HepG2 (cell line): Measurements from ENCODE around the gene MED22. TPM values are rescaled to one million over a fixed set of nuclear protein-coding genes. Genes with fewer than 3 reads are reported as not detected.

Experiments
- DZIP1 ChIP-seq: sonication (generic); formaldehyde crosslinking; IDR thresholded peaks from 2 replicates; pipeline ENCODE4 v1.5.0; 2020; ENCODE audit warnings: mild to moderate bottlenecking, missing genetic modification reagents
- EED ChIP-seq: sonication (generic); formaldehyde crosslinking; IDR thresholded peaks from 2 replicates; pipeline ENCODE4 v1.5.0; 2020; ENCODE audit warnings: mild to moderate bottlenecking, missing genetic modification reagents
- EP300 ChIP-seq, 3 experiments: sonication (generic) in 1 of 3; formaldehyde crosslinking in 1 of 3; IDR thresholded peaks; 2 replicates each; pipeline versions ENCODE4 v1.5.1 to v1.6.1; 2011 to 2020; ENCODE audit warnings: low read depth in 2 of 3, low read length in 2 of 3, borderline replicate concordance in 1 of 3, improper control_type of control experiment in 1 of 3, mild to moderate bottlenecking in 1 of 3, missing genetic modification reagents in 1 of 3, moderate library complexity in 1 of 3
- ISL2 ChIP-seq: sonication (generic); formaldehyde crosslinking; IDR thresholded peaks from 2 replicates; pipeline ENCODE4 v1.5.0; 2020; ENCODE audit warnings: missing genetic modification reagents
- JDP2 ChIP-seq: sonication (generic); formaldehyde crosslinking; IDR thresholded peaks from 2 replicates; pipeline ENCODE4 v1.8.1; 2022; ENCODE audit warnings: missing genetic modification reagents, borderline replicate concordance
- KAT2B ChIP-seq: fragments of 150-350 bp; IDR thresholded peaks from 2 replicates; pipeline ENCODE4 v1.6.1; 2014; ENCODE audit warnings: low read depth, low read length, borderline replicate concordance
- KLF15 ChIP-seq: sonication (generic); formaldehyde crosslinking; IDR thresholded peaks from 2 replicates; pipeline ENCODE4 v1.8.1; 2023; ENCODE audit warnings: borderline replicate concordance, mild to moderate bottlenecking, inconsistent platforms, missing genetic modification reagents, mixed read lengths
- KLF6 ChIP-seq: IDR thresholded peaks from 2 replicates; pipeline ENCODE4 v1.8.0; 2016; ENCODE audit warnings: missing biosample characterization, missing genetic modification reagents
- KMT2B ChIP-seq: IDR thresholded peaks from 2 replicates; pipeline ENCODE4 v1.6.1; 2016; ENCODE audit warnings: missing genetic modification reagents, missing compliant biosample characterization
- LCORL ChIP-seq, 2 experiments: fragments of 450-650 bp in 1 of 2; sonication (generic) in 1 of 2; formaldehyde crosslinking in 1 of 2; IDR thresholded peaks; 2 replicates each; pipeline versions ENCODE4 v1.5.0 to v1.6.1; 2017 to 2020; ENCODE audit warnings: antibody characterized with exemption in 1 of 2, missing genetic modification reagents in 1 of 2
- MAX ChIP-seq: IDR thresholded peaks from 2 replicates; pipeline ENCODE4 v1.6.1; 2012; ENCODE audit warnings: inconsistent platforms
- NCOA2 ChIP-seq: sonication (generic); formaldehyde crosslinking; IDR thresholded peaks from 2 replicates; pipeline ENCODE4 v1.8.0; 2022; ENCODE audit warnings: inconsistent platforms
- NR2F2 ChIP-seq: IDR thresholded peaks from 2 replicates; pipeline ENCODE4 v1.6.1; 2012; ENCODE audit warnings: low read depth, inconsistent platforms, borderline replicate concordance
- POLR2A ChIP-seq, 2 experiments: IDR thresholded peaks; 2 replicates each; pipeline ENCODE4 v1.6.1; 2011; ENCODE audit warnings: low read depth in 2 of 2, low read length in 2 of 2, mild to moderate bottlenecking in 1 of 2, moderate library complexity in 1 of 2; ENCODE audit not compliant: insufficient read depth in 1 of 2
- SALL1 ChIP-seq: sonication (generic); formaldehyde crosslinking; IDR thresholded peaks from 2 replicates; pipeline ENCODE4 v1.8.0; 2022; ENCODE audit warnings: mild to moderate bottlenecking, missing genetic modification reagents
- SATB2 ChIP-seq: sonication (generic); formaldehyde crosslinking; IDR thresholded peaks from 2 replicates; pipeline ENCODE4 v1.5.0; 2020; ENCODE audit warnings: missing genetic modification reagents
- ZBTB7B ChIP-seq: sonication (generic); formaldehyde crosslinking; IDR thresholded peaks from 2 replicates; pipeline ENCODE4 v1.4.0; 2020; ENCODE audit warnings: missing genetic modification reagents
- ZFP62 ChIP-seq: sonication (generic); formaldehyde crosslinking; IDR thresholded peaks from 2 replicates; pipeline ENCODE4 v1.4.0; 2020; ENCODE audit warnings: missing genetic modification reagents
- ZNF10 ChIP-seq: sonication (generic); formaldehyde crosslinking; IDR thresholded peaks from 2 replicates; pipeline ENCODE4 v1.4.0; 2020; ENCODE audit warnings: mild to moderate bottlenecking, low read depth, missing genetic modification reagents, borderline replicate concordance
- ZNF205 ChIP-seq: IDR thresholded peaks from 2 replicates; pipeline ENCODE4 v1.6.1; 2018; ENCODE audit warnings: missing biosample characterization, missing genetic modification reagents
- ZNF609 ChIP-seq: sonication (generic); formaldehyde crosslinking; IDR thresholded peaks from 2 replicates; pipeline ENCODE4 v1.4.0; 2020; ENCODE audit warnings: mild to moderate bottlenecking, missing genetic modification reagents, borderline replicate concordance
- ZNF652 ChIP-seq: IDR thresholded peaks from 2 replicates; pipeline ENCODE4 v1.6.1; 2016; ENCODE audit warnings: low read depth, borderline replicate concordance
- ZNF891 ChIP-seq: sonication (generic); formaldehyde crosslinking; IDR thresholded peaks from 2 replicates; pipeline ENCODE4 v1.5.0; 2020; ENCODE audit warnings: mild to moderate bottlenecking, missing genetic modification reagents
- ZSCAN31 ChIP-seq: sonication (generic); formaldehyde crosslinking; IDR thresholded peaks from 2 replicates; pipeline ENCODE4 v1.5.0; 2020; ENCODE audit warnings: low read depth, mild to moderate bottlenecking, missing genetic modification reagents
- polyA plus RNA-seq, 8 experiments: library from polyadenylated mRNA; depleted of rRNA in 3 of 8; stranded (reverse) in 7 of 8; unstranded in 1 of 8; fragments of >200 nt; fragmentation: Illumina TruSeq in 4 of 8; extraction: Trizol in 4 of 8; gene quantifications; 2 replicates each; pipeline versions ENCODE4 v1.2.1 to v1.2.3, GENCODE V29; 2011 to 2016; ENCODE audit warnings: low read depth in 4 of 8, missing spikeins in 1 of 8, mixed read lengths in 1 of 8; ENCODE audit not compliant: insufficient read depth in 1 of 8
- total RNA-seq, 5 experiments: library from RNA; depleted of rRNA; stranded (reverse); fragments of >200 nt; fragmentation: Illumina TruSeq; extraction: Trizol; gene quantifications; 2 replicates each; pipeline ENCODE4 v1.2.3, GENCODE V29; 2016; ENCODE audit warnings: low read depth in 1 of 5

Gene MED22
- total and polyA plus RNA-seq, 2 of the 13 experiments (the other 11 are each of a cell fraction or from before 2014, with no cell fraction given): 15.8 to 22.1 TPM

GRCh38 chr9:133386338-133386737 is 38.4 kb upstream of the MED22 start (continued):
- no peak for TF ChIP-seq KLF15 (CRISPR knock-in tag)
- TF ChIP-seq ZSCAN31: peak; percentile 74; the same call in 1 of the 2 replicates
- TF ChIP-seq LCORL (IDR thresholded peaks at IDR 0.05): no peak
- TF ChIP-seq LCORL (CRISPR knock-in tag; IDR thresholded peaks at IDR 0.05): peak; percentile 64; the same call in 1 of the 2 replicates
- TF ChIP-seq MAX: peak; percentile 61
- TF ChIP-seq JDP2: no peak
- TF ChIP-seq ZBTB7B (CRISPR knock-in tag): no peak
- no peak for TF ChIP-seq EP300 (IDR thresholded peaks at IDR 0.05; ENCODE audit: low read depth in 2 of 2, low read length in 2 of 2)
- no peak for TF ChIP-seq EP300 (CRISPR knock-in tag; IDR thresholded peaks at IDR 0.05; ENCODE audit: borderline replicate concordance)
- no peak for TF ChIP-seq NR2F2
- TF ChIP-seq ZNF652 (CRISPR knock-in tag): no peak
- no peak for TF ChIP-seq KMT2B (CRISPR knock-in tag)
- 0 out of 2 replicates have a peak, but pooled peaks have one; percentile 38 for TF ChIP-seq EED (CRISPR knock-in tag)
- TF ChIP-seq SATB2 (CRISPR knock-in tag): no peak
- no peak for TF ChIP-seq ZNF205 (CRISPR knock-in tag)
- no peak for TF ChIP-seq KAT2B
- TF ChIP-seq SALL1: peak; percentile 69
- no peak for TF ChIP-seq ISL2 (CRISPR knock-in tag)
- no peak for TF ChIP-seq DZIP1 (CRISPR knock-in tag)
- TF ChIP-seq NCOA2 (CRISPR knock-in tag): no peak
- no peak for TF ChIP-seq KLF6
- TF ChIP-seq ZNF609: peak; percentile 34; the same call in 1 of the 2 replicates
- TF ChIP-seq POLR2A (IDR thresholded peaks at IDR 0.05; ENCODE audit: insufficient read depth in 1 of 2, low read depth in 2 of 2, low read length in 2 of 2): no peak
- no peak for TF ChIP-seq ZFP62 (CRISPR knock-in tag)
- no peak for TF ChIP-seq ZNF10 (CRISPR knock-in tag)
- TF ChIP-seq ZNF891 (CRISPR knock-in tag): no peak
